ENCODE data around the gene PDE2A.

- no peak for TF ChIP-seq CTCF (conservative IDR thresholded peaks at IDR 0.05; ENCODE audit: low read depth, low read length)
- no peak for TF ChIP-seq EZH2 (IDR thresholded peaks at IDR 0.05; ENCODE audit: borderline replicate concordance, low read depth, low read length, poor library complexity, severe bottlenecking)
Measured at GRCh38 chr11:72711141-72711540, 36.9 kb upstream of the PDE2A start.
